DMS114 treated with DMSO at 0.1 percent for 48 hours (cell line): ENCODE data around the gene IL27RA.
A peak's percentile ranks its signal among the peaks of the same experiment; 100 is the strongest.

Experiments
- DNase-seq: peaks from one replicate; lab custom pipeline; 2025; ENCODE audit not compliant: unreplicated experiment; lab: John Stamatoyannopoulos, UW

IL27RA gene

GRCh38 chr19:14031719-14032480, at the start of gene IL27RA:
Gene IL27RA, plus strand, starts transcription at chr19:14031762. Its CDS starts 111 bp downstream, at chr19:14031873.
- peak; percentile 47 for DNase-seq

DNA sequence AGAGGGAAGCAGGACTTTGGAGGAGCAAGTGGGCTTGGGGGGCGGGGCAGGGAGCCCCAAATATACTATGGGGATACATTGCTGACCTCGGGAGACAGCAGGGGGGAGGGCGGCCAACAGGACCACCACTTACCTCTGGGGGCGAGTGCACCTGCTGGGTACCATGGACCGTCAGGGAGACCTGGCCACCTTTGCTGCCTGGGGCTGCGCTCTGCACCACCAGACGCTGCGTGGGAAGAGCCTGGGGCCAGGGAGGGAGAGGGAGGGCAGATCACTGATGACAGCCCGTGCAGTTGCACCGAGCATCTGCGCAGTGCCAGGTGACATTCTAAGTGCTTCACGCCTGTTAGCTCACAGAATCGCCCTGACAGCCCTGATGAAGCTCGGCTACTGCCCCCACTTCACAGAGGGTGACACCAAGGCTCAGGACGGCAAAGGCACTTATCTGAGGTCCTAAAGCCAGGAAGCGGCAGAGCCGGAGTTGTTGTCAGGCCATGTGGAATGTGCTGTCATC, 49.5 kb upstream of the IL27RA start:
- DNase-seq = no peak

DNA sequence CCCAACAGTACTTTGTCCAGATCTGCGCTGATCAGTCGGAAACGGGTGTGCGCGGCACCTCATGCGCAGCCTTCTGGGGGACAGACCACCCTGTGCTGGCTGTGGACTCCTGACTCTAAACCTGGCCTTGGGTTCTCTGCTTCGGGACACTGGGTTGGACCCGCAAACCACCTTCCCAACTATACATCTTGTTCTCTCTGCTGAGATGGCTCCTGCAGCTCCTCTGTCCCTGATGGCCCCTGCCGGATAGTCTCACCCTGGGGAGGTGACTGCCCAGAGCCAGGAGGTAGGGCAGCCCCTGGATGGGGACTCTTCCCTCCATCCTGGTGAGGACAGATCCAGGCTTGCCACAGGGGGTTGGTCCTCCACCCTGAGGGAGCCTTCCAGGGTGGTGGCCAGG, 48.8 kb upstream of the IL27RA start:
- DNase-seq = no peak

DNA sequence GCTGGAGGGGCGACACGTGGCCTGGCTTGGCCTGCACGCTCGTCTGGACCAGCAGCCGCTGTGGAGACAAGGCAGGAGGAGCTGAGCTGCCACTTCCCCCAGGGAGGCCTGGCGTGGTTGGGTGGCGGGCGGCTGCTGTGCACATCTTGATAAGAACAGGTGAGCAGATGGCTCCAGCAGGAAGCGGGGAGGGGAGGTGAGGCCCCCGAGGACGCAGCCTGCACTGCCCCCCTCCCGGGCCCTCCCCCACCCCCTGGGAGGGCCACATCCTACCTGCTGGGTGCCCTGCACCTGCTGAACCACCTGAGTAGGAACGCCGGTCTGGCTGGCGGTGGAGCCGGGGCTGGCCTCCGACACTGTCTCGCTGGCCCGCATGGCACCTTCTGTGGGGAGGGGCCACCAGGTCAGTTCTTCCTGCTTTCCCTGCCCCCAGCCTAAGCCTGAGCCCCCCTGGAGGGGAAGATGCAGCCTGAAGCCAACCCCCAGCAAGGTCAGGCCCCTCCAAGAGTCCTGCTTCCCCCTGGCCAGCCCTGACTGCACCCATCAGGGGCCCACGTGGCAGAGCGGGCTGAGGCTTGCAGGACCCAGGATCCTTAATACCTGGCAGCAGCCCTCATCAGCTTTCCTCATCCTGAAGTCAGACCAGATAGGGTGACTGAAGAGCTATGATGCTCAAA, 48.2 kb upstream of the IL27RA start:
- no peak for DNase-seq

GRCh38 chr19:13984186-13984585, 47.4 kb upstream of the IL27RA start:
- DNase-seq = no peak

- no peak for DNase-seq
These were observed 46.5 kb upstream of the IL27RA start for GRCh38 chr19:13984875-13985741.

GRCh38 chr19:13985771-13986347, 45.7 kb upstream of the IL27RA start:
- no peak for DNase-seq

GRCh38 chr19:13986348-13986904, 45.1 kb upstream of the IL27RA start:
- no peak for DNase-seq

DNA sequence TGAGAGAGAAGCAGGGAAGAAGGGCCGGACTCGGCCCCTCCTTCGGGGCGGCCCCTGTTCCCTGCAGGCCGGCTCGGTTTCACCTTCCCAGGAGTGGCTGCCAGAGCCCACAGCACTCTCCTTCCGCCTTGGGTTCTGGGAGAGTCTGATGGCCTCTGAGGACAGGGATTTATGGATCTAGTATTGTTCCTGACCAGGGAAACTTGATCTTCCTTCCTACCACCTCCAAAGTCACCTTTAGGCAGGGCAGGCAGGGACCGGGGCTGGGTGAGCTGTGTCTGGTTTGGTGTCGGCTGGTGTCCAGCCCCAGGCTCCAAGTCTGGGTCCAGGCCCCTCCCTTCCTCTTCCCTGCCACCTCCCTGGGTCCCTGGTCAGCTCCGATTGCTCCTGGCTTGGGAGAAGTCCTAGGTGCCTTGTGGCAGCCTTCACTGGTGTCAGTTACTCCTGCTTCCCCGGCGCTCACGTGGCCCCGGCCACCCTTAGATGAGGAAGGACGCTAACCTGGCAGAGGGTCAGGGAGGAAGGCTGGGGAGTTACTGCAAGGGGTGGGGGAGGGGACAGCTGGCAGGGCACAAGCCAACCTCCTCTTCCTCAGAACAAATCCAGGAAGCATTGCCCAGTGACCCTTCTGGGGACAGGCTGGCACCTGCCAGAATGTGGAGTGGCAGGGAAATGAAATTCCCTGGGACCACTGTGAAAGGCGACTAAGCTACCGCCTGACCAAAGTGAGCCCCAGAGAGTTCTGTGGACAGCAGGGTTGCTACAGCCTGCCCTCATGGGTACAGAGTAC, 44.3 kb upstream of the IL27RA start:
- no peak for DNase-seq

GRCh38 chr19:13989487-13989886, 42.1 kb upstream of the IL27RA start:
- no peak for DNase-seq

DNA sequence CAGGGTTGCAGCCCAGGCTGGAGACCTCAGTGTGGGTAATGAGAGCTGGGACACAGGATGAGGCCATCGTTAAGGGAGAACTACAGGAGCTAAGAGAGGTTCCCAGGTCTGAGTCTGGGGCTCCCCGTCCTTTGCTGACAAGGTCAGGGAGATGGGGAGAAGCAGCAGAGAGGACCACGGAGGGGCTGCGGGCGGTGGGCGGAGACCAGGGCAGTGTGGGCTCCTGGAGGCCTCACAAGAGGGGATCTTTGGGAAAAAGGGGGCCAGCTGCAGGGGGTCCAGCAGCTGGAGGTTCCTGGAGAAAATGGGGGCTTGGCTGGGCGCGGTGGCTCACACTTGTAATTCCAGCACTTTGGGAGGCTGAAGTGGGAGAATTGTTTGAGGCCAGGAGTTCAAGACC, 41.5 kb upstream of the IL27RA start:
- DNase-seq = no peak

- no peak for DNase-seq
These were observed 39.5 kb upstream of the IL27RA start for GRCh38 chr19:13992025-13992424.

DNA sequence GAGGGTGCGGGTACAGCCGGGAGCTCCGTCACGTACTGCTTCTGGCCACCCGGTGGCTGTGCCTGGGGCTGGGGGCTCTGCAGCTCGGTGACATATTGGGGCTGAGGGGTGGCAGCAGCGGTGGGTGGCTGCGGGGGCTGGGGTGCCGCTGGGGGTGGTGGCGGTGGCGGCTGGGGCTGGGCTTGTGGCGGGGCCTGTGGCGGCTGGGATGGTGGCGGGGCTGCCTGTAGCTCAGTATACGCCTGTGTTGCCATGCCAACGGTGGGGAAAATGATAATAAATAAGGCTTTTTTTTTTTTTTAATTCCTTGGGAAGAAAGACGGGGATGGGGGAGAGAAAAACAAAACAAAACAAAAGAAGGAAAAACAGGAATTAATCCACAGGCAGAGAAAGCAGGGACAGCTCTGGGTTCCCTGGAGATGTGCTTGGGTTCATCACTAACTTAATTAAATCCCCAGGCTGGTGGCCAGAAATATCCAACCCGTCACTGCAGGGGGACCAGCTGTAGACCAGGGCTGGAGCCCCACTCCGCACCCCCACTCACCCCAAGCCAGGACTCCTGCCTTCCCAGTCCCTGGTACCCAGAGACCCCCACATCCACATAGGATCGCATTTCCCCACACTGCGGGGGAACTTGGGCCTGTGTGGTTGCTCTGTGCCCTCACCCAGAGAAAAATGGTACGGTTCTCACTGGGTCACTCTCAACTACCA, 37.8 kb upstream of the IL27RA start:
- DNase-seq = no peak

GRCh38 chr19:13995017-13995728, 36.4 kb upstream of the IL27RA start:
- no peak for DNase-seq

- no peak for DNase-seq
These were observed 35.4 kb upstream of the IL27RA start for GRCh38 chr19:13995878-13996765.

GRCh38 chr19:13996928-13997630, 34.5 kb upstream of the IL27RA start:
- no peak for DNase-seq

DNA sequence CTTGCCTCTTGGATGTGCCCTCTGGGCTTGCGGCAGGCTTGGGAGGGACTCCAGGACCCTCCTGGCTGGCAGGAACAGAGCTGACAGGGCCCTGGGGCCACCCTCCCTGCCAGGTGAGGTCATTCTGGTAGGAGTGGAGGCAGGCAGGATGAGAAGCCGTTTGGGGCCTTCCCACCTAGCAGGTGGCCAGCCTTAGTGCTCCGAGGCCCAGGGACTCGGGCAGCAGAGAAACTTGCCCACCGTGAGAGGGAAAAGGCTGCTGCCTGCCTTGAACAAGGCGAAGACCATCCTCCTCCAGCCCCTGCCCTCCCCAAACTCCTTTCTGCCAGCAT, 34.0 kb upstream of the IL27RA start:
- no peak for DNase-seq
